WTC11 (cell line): ENCODE measurements around the gene RPP30. TPM values are rescaled to one million over a fixed set of nuclear protein-coding genes. Genes with fewer than 3 reads are reported as not detected.

Experiments
- ATAC-seq: fragments of 200-7000 bp; cut with Tn5 transposase; 2 replicates; pipeline ENCODE4 v1.10.0; 2021; ENCODE audit warnings: mild to moderate bottlenecking, moderate library complexity
- CTCF ChIA-PET: fragments of 300-600 bp; sonication (Branson Sonifier 250); formaldehyde crosslinking; loops from one replicate; lab custom pipeline; 2021; ENCODE audit warnings: antibody characterized with exemption; lab: Charles Lee
- POLR2A ChIA-PET: fragments of 350-600 bp; sonication (Branson Sonifier 250); formaldehyde crosslinking; loops from one replicate; lab custom pipeline; 2021; ENCODE audit warnings: antibody characterized with exemption; lab: Charles Lee
- DNase-seq: peaks from one replicate; pipeline ENCODE4 v3.0.0; 2021; ENCODE audit warnings: low spot score
- H3K27ac Mint-ChIP-seq: 2 replicates; pipeline ENCODE4 v1.8.0; 2021; ENCODE audit warnings: mixed read lengths
- H3K27me3 Mint-ChIP-seq: 2 replicates; pipeline ENCODE4 v1.8.0; 2021; ENCODE audit warnings: low read depth, mild to moderate bottlenecking, moderate library complexity, mixed read lengths
- H3K36me3 Mint-ChIP-seq: 2 replicates; pipeline ENCODE4 v1.8.0; 2021; ENCODE audit warnings: mixed read lengths
- H3K4me1 Mint-ChIP-seq: 2 replicates; pipeline ENCODE4 v1.8.0; 2022; ENCODE audit warnings: mixed read lengths
- H3K4me3 Mint-ChIP-seq: 2 replicates; pipeline ENCODE4 v1.8.0; 2021; ENCODE audit warnings: mild to moderate bottlenecking, moderate library complexity, mixed read lengths
- H3K9me3 Mint-ChIP-seq: 2 replicates; pipeline ENCODE4 v1.8.0; 2021; ENCODE audit warnings: mixed read lengths
- ARID4B ChIP-seq: sonication (generic); formaldehyde crosslinking; IDR thresholded peaks from 2 replicates; pipeline ENCODE4 v1.8.0; 2023; ENCODE audit warnings: missing genetic modification reagents, mild to moderate bottlenecking, borderline replicate concordance
- ATF1 ChIP-seq: sonication (generic); formaldehyde crosslinking; IDR thresholded peaks from 2 replicates; pipeline ENCODE4 v1.8.1; 2023; ENCODE audit warnings: mild to moderate bottlenecking, moderate library complexity, missing genetic modification reagents
- E2F4 ChIP-seq: sonication (generic); formaldehyde crosslinking; IDR thresholded peaks from 2 replicates; pipeline ENCODE4 v1.8.1; 2022; ENCODE audit warnings: low read depth, mild to moderate bottlenecking, moderate library complexity, missing genetic modification reagents, borderline replicate concordance
- EMX1 ChIP-seq: fragments of 250-450 bp; sonication (Bioruptor Pico); IDR thresholded peaks from 2 replicates; pipeline ENCODE4 v1.8.0; 2021; ENCODE audit warnings: mild to moderate bottlenecking
- JUN ChIP-seq: sonication (generic); formaldehyde crosslinking; IDR thresholded peaks from 2 replicates; pipeline ENCODE4 v1.8.0; 2023; ENCODE audit warnings: mild to moderate bottlenecking, missing genetic modification reagents
- SMAD4 ChIP-seq: sonication (generic); formaldehyde crosslinking; IDR thresholded peaks from 2 replicates; pipeline ENCODE4 v1.8.0; 2022; ENCODE audit warnings: mild to moderate bottlenecking, missing genetic modification reagents
- USF2 ChIP-seq: sonication (generic); formaldehyde crosslinking; IDR thresholded peaks from 2 replicates; pipeline ENCODE4 v1.8.1; 2023; ENCODE audit warnings: mild to moderate bottlenecking, missing genetic modification reagents, moderate library complexity
- ZBTB21 ChIP-seq: sonication (generic); formaldehyde crosslinking; IDR thresholded peaks from 2 replicates; pipeline ENCODE4 v1.8.1; 2023; ENCODE audit warnings: mild to moderate bottlenecking, missing genetic modification reagents, borderline replicate concordance
- ZMAT4 ChIP-seq: fragments of 250-450 bp; sonication (Bioruptor Pico); IDR thresholded peaks from 2 replicates; pipeline ENCODE4 v1.9.0; 2021; ENCODE audit warnings: mild to moderate bottlenecking
- ZNF232 ChIP-seq: sonication (generic); formaldehyde crosslinking; IDR thresholded peaks from 2 replicates; pipeline ENCODE4 v1.8.0; 2022; ENCODE audit warnings: mild to moderate bottlenecking, missing genetic modification reagents
- ZNF281 ChIP-seq: sonication (generic); formaldehyde crosslinking; IDR thresholded peaks from 2 replicates; pipeline ENCODE4 v1.8.0; 2023; ENCODE audit warnings: mild to moderate bottlenecking, missing genetic modification reagents
- ZNF425 ChIP-seq: fragments of 250-450 bp; sonication (Bioruptor Pico); conservative IDR thresholded peaks from 2 replicates; pipeline ENCODE4 v1.9.0; 2021; ENCODE audit warnings: mild to moderate bottlenecking
- total RNA-seq: library from RNA; stranded (reverse); gene quantifications from 3 replicates; pipeline ENCODE4 v1.2.3, GENCODE V29; 2021

Gene RPP30
- total RNA-seq, 1 experiment from 2014 or later: 56.4 TPM

- Mint-ChIP-seq H3K4me1 (peaks cover 5% of the 10 kb centered on the region; the same call in 1 of the 2 replicates), H3K27ac (no peak overlapping the region), H3K36me3 (no peaks in the 10 kb centered on the region), H3K9me3 (no peaks in the 10 kb centered on the region), H3K27me3 (peaks cover 100% of the 10 kb centered on the region), H3K4me3 (no peak overlapping the region)
- CTCF ChIA-PET: interaction anchor here (0.6 to 1.3 kb wide), 4 partner anchors 38 to 381 kb away, joined by 3 to 5 read pairs (median 3); no protein-coding TSS in a partner anchor
- ATAC-seq (no peak), DNase-seq (no peak)
- POLR2A ChIA-PET: no interaction called here
- TF ChIP-seq ARID4B (CRISPR knock-in tag): no peak
- TF ChIP-seq ZNF281 (CRISPR knock-in tag): no peak
- no peak for TF ChIP-seq ZNF425 (CRISPR knock-in tag)
- TF ChIP-seq ZMAT4 (CRISPR knock-in tag): no peak
- TF ChIP-seq SMAD4: no peak
- TF ChIP-seq USF2 (CRISPR knock-in tag): no peak
- TF ChIP-seq EMX1 (CRISPR knock-in tag): no peak
- TF ChIP-seq JUN (CRISPR knock-in tag): no peak
- no peak for TF ChIP-seq ZNF232 (CRISPR knock-in tag)
- no peak for TF ChIP-seq ZBTB21 (CRISPR knock-in tag)
- TF ChIP-seq ATF1 (CRISPR knock-in tag): no peak
- TF ChIP-seq E2F4 (CRISPR knock-in tag): no peak
These were observed 46.2 kb downstream of the RPP30 start for GRCh38 chr10:90917968-90918318.
